NCI-H146 (cell line): Measurements from ENCODE around the gene CORO1C.
A peak's percentile ranks its signal among the peaks of the same experiment; 100 is the strongest.
"Not testable (repeated sequence)": the region's sequence is repeated elsewhere in the genome, so short reads cannot be mapped to it uniquely, and the experiment has no call there.

Experiments used
- DNase-seq: peaks from one replicate; lab custom pipeline; 2025; lab: John Stamatoyannopoulos, UW

CORO1C gene

GRCh38 chr12:108753976-108754375 lies 22.7 kb upstream of the CORO1C start:
- peak; percentile 25 for DNase-seq

GRCh38 chr12:108752387-108752786 lies 21.1 kb upstream of the CORO1C start:
- DNase-seq: no peak

GRCh38 chr12:108751821-108752220 lies 20.5 kb upstream of the CORO1C start:
- no peak for DNase-seq

- DNase-seq: not testable (repeated sequence)
Measured at GRCh38 chr12:108751003-108751402, 19.7 kb upstream of the CORO1C start.

GRCh38 chr12:108750526-108750925 lies 19.2 kb upstream of the CORO1C start:
- no peak for DNase-seq

GRCh38 chr12:108747563-108747962 lies 16.2 kb upstream of the CORO1C start:
- DNase-seq: no peak

- DNase-seq: no peak
Measured at GRCh38 chr12:108745641-108746040, 14.3 kb upstream of the CORO1C start.

GRCh38 chr12:108744021-108744897 lies 12.9 kb upstream of the CORO1C start:
- no peak for DNase-seq

- DNase-seq: no peak
Measured at GRCh38 chr12:108738170-108738569, 6.9 kb upstream of the CORO1C start.

- no peak for DNase-seq
Measured at GRCh38 chr12:108735855-108736254, 4.5 kb upstream of the CORO1C start.

- peak; percentile 8 for DNase-seq
Measured at GRCh38 chr12:108734200-108734906, 3.0 kb upstream of the CORO1C start.

GRCh38 chr12:108733230-108733531 lies 1.9 kb upstream of the CORO1C start:
- not testable (repeated sequence) for DNase-seq

GRCh38 chr12:108732489-108733229 lies 1.3 kb upstream of the CORO1C start:
- DNase-seq: no peak

- peak; percentile 98 for DNase-seq
Measured at GRCh38 chr12:108731866-108732461, 646 bp upstream of the CORO1C start.

- DNase-seq: peak; percentile 87
Measured at GRCh38 chr12:108730365-108731104, 783 bp downstream of the CORO1C start.

GRCh38 chr12:108729612-108730364 lies 1.5 kb downstream of the CORO1C start:
- DNase-seq: peak; percentile 50

- no peak for DNase-seq
Measured at GRCh38 chr12:108728820-108729611, 2.3 kb downstream of the CORO1C start.

- DNase-seq: no peak
Measured at GRCh38 chr12:108727868-108728735, 3.2 kb downstream of the CORO1C start.

- DNase-seq: no peak
Measured at GRCh38 chr12:108727161-108727560, 4.2 kb downstream of the CORO1C start.
